H1 (cell line): Measurements from ENCODE around the gene PDE9A. TPM values are rescaled to one million over a fixed set of nuclear protein-coding genes. Genes with fewer than 3 reads are reported as not detected.

Experiments used
- CTCF ChIA-PET: fragments of 300-600 bp; sonication (Branson Sonifier 250); formaldehyde crosslinking; loops from one replicate; lab custom pipeline; 2021; ENCODE audit not compliant: partially characterized antibody; lab: Charles Lee
- POLR2A ChIA-PET: fragments of 300-600 bp; sonication (Branson Sonifier 250); formaldehyde crosslinking; loops from one replicate; lab custom pipeline; 2021; ENCODE audit warnings: inconsistent platforms; ENCODE audit not compliant: partially characterized antibody; lab: Charles Lee
- DNase-seq, 2 experiments: peaks; one replicate each; pipeline versions ENCODE4 v3.0.0 to v3.0.0-alpha.2; 2010 to 2022; ENCODE audit warnings: low spot score in 2 of 2, low read depth in 1 of 2, mixed read lengths in 1 of 2
- FAIRE-seq: peaks from 2 replicates; lab custom pipeline; 2011; peaks lifted over from hg19 to GRCh38; lab: Jason Lieb, UNC
- H2AFZ ChIP-seq: 2 replicates; pipeline ENCODE4 v1.8.1; 2012; ENCODE audit warnings: low read length, inconsistent platforms
- H2AK5ac ChIP-seq: 2 replicates; pipeline ENCODE4 v1.6.1; 2013; ENCODE audit warnings: low read depth, low read length
- H2BK120ac ChIP-seq: replicated peaks from 2 replicates; pipeline ENCODE3; 2013; ENCODE audit warnings: low read depth, low read length, inconsistent platforms
- H2BK12ac ChIP-seq: 2 replicates; pipeline ENCODE4 v1.6.1; 2013; ENCODE audit warnings: low read depth, low read length
- H2BK15ac ChIP-seq: 2 replicates; pipeline ENCODE4 v1.6.1; 2013; ENCODE audit warnings: low read length
- H2BK20ac ChIP-seq: 2 replicates; pipeline ENCODE4 v1.6.1; 2013; ENCODE audit warnings: low read length
- H2BK5ac ChIP-seq: 2 replicates; pipeline ENCODE4 v1.6.1; 2013; ENCODE audit warnings: low read depth, low read length
- H3K14ac ChIP-seq: 2 replicates; pipeline ENCODE4 v1.6.1; 2013; ENCODE audit warnings: inconsistent platforms; ENCODE audit not compliant: insufficient read length
- H3K18ac ChIP-seq: 2 replicates; pipeline ENCODE4 v1.6.1; 2013; ENCODE audit warnings: low read length; ENCODE audit errors: extremely low read depth
- H3K23ac ChIP-seq: 2 replicates; pipeline ENCODE4 v1.6.1; 2013; ENCODE audit warnings: inconsistent platforms; ENCODE audit not compliant: insufficient read length
- H3K23me2 ChIP-seq: 2 replicates; pipeline ENCODE4 v1.6.1; 2013; ENCODE audit warnings: low read depth, low read length
- H3K27ac ChIP-seq: 2 replicates; pipeline ENCODE4 v1.6.1; 2011; ENCODE audit warnings: low read depth, low read length, inconsistent platforms
- H3K27me3 ChIP-seq, 4 experiments: replicated peaks in 1 of 4; 1 replicate in 1 of 4; 2 replicates in 3 of 4; pipeline versions ENCODE4 v1.6.1 to v1.8.1; 2011 to 2013; ENCODE audit warnings: low read length in 3 of 4, mild to moderate bottlenecking in 3 of 4, inconsistent platforms in 2 of 4, mixed read lengths in 2 of 4, moderate library complexity in 1 of 4; ENCODE audit not compliant: control insufficient read depth in 3 of 4, insufficient read depth in 3 of 4; ENCODE audit errors: extremely low read depth in 1 of 4
- H3K36me3 ChIP-seq, 4 experiments: 2 replicates each; pipeline versions ENCODE4 v1.6.1 to v1.8.1; 2011 to 2013; ENCODE audit warnings: mild to moderate bottlenecking in 4 of 4, low read length in 3 of 4, moderate library complexity in 2 of 4, control low read depth in 1 of 4, inconsistent platforms in 1 of 4; ENCODE audit not compliant: insufficient read depth in 4 of 4, control insufficient read depth in 2 of 4
- H3K4ac ChIP-seq: replicated peaks from 2 replicates; pipeline ENCODE3; 2013; ENCODE audit warnings: low read length, low read depth, mixed read lengths, inconsistent platforms; ENCODE audit not compliant: insufficient read length
- H3K4me1 ChIP-seq, 4 experiments: replicated peaks in 1 of 4; 1 replicate in 1 of 4; 2 replicates in 3 of 4; pipeline versions ENCODE4 v1.6.1 to v1.8.1; 2011 to 2013; ENCODE audit warnings: low read length in 3 of 4, inconsistent platforms in 2 of 4, mixed read lengths in 1 of 4; ENCODE audit not compliant: insufficient read depth in 4 of 4, control insufficient read depth in 3 of 4
- H3K4me2 ChIP-seq, 2 experiments: 2 replicates each; pipeline versions ENCODE4 v1.6.1 to v1.8.1; 2011 to 2013; ENCODE audit warnings: low read depth in 2 of 2, low read length in 2 of 2, control low read depth in 1 of 2, inconsistent platforms in 1 of 2, mild to moderate bottlenecking in 1 of 2; ENCODE audit not compliant: insufficient read depth in 1 of 2
- H3K4me3 ChIP-seq, 4 experiments: fragments of 200-600, 300-600 bp in 1 of 4; sonication (generic), shearing (Covaris generic), sonication (Bioruptor Twin) in 1 of 4; 2 replicates each; pipeline versions ENCODE4 v1.5.1 to v1.8.1; 2011 to 2016; ENCODE audit warnings: low read length in 4 of 4, low read depth in 3 of 4, control low read depth in 2 of 4, inconsistent platforms in 2 of 4, mild to moderate bottlenecking in 2 of 4, mixed read lengths in 1 of 4, moderate library complexity in 1 of 4; ENCODE audit not compliant: insufficient read depth in 2 of 4; ENCODE audit errors: extremely low read depth in 1 of 4
- H3K56ac ChIP-seq: replicated peaks from 2 replicates; pipeline ENCODE3; 2013; ENCODE audit warnings: low read depth, mild to moderate bottlenecking, mixed read lengths, low read length, inconsistent platforms; ENCODE audit not compliant: insufficient read length
- H3K79me1 ChIP-seq: 2 replicates; pipeline ENCODE4 v1.6.1; 2013; ENCODE audit warnings: low read depth, low read length, control low read depth
- H3K79me2 ChIP-seq, 2 experiments: 2 replicates each; pipeline versions ENCODE4 v1.6.1 to v1.8.1; 2012 to 2013; ENCODE audit warnings: low read length in 2 of 2, mild to moderate bottlenecking in 2 of 2, inconsistent platforms in 1 of 2; ENCODE audit not compliant: insufficient read depth in 2 of 2, control insufficient read depth in 1 of 2
- H3K9ac ChIP-seq, 4 experiments: replicated peaks in 1 of 4; 1 replicate in 1 of 4; 2 replicates in 3 of 4; pipeline versions ENCODE4 v1.6.1 to v1.8.1; 2011 to 2013; ENCODE audit warnings: low read depth in 3 of 4, low read length in 3 of 4, control low read depth in 2 of 4, mild to moderate bottlenecking in 2 of 4, moderate library complexity in 2 of 4, inconsistent platforms in 1 of 4; ENCODE audit errors: extremely low read depth in 1 of 4
- H3K9me3 ChIP-seq, 2 experiments: 2 replicates each; pipeline versions ENCODE4 v1.6.1 to v1.8.1; 2012 to 2013; ENCODE audit warnings: mild to moderate bottlenecking in 2 of 2, moderate library complexity in 2 of 2, control low read depth in 1 of 2, inconsistent platforms in 1 of 2, low read depth in 1 of 2, low read length in 1 of 2, mixed read lengths in 1 of 2; ENCODE audit not compliant: insufficient read depth in 2 of 2
- H4K20me1 ChIP-seq, 2 experiments: replicated peaks in 1 of 2; 2 replicates each; pipeline versions ENCODE3 to v1.8.1; 2011 to 2013; ENCODE audit warnings: inconsistent platforms in 2 of 2, low read length in 2 of 2, mild to moderate bottlenecking in 1 of 2; ENCODE audit not compliant: insufficient read depth in 2 of 2, control insufficient read depth in 1 of 2
- H4K5ac ChIP-seq: 2 replicates; pipeline ENCODE4 v1.6.1; 2013; ENCODE audit warnings: low read length, low read depth, mixed read lengths, inconsistent platforms; ENCODE audit not compliant: insufficient read length
- H4K8ac ChIP-seq: 2 replicates; pipeline ENCODE4 v1.8.0; 2013; ENCODE audit warnings: mild to moderate bottlenecking, moderate library complexity, low read length, inconsistent platforms; ENCODE audit not compliant: insufficient read depth; ENCODE audit errors: extremely low read depth
- H4K91ac ChIP-seq: replicated peaks from 2 replicates; pipeline ENCODE3; 2013; ENCODE audit warnings: low read length, mixed read lengths, inconsistent platforms; ENCODE audit not compliant: insufficient read length
- CBX8 ChIP-seq: fragments of 300-800, 300-1000 bp; sonication (generic); IDR thresholded peaks from 2 replicates; pipeline ENCODE4 v1.7.1; 2016; ENCODE audit warnings: low read depth, low read length, borderline replicate concordance
- EZH2 ChIP-seq: fragments of 200-600 bp; sonication (generic); IDR thresholded peaks from 2 replicates; pipeline ENCODE4 v1.7.1; 2012; ENCODE audit warnings: low read depth, mild to moderate bottlenecking, moderate library complexity, low read length, inconsistent platforms; ENCODE audit not compliant: severe bottlenecking
- GTF2F1 ChIP-seq: IDR thresholded peaks from 2 replicates; pipeline ENCODE4 v1.6.1; 2012; ENCODE audit warnings: low read depth, low read length, improper control_type of control experiment, borderline replicate concordance
- KDM1A ChIP-seq: fragments of 200-600, 300-600 bp; sonication (generic); IDR thresholded peaks from 2 replicates; pipeline ENCODE4 v1.7.1; 2016; ENCODE audit warnings: mild to moderate bottlenecking, low read length, borderline replicate concordance
- NANOG ChIP-seq: IDR thresholded peaks from 2 replicates; pipeline ENCODE4 v1.6.1; 2011; ENCODE audit warnings: low read length, low read depth, mild to moderate bottlenecking, inconsistent platforms; ENCODE audit not compliant: insufficient read depth, poor library complexity, severe bottlenecking
- RBBP5 ChIP-seq: IDR thresholded peaks from 2 replicates; pipeline ENCODE4 v1.7.1; 2012; ENCODE audit warnings: low read depth, mild to moderate bottlenecking, inconsistent platforms, low read length, moderate library complexity, borderline replicate concordance
- RFX5 ChIP-seq: IDR thresholded peaks from 2 replicates; pipeline ENCODE4 v1.6.1; 2011; ENCODE audit warnings: low read depth, low read length, improper control_type of control experiment, borderline replicate concordance
- TAF7 ChIP-seq: optimal IDR thresholded peaks from 2 replicates; pipeline ENCODE3; 2011; ENCODE audit warnings: low read depth, mild to moderate bottlenecking, inconsistent platforms, low read length, moderate library complexity, borderline replicate concordance
- WGBS, 2 experiments: shearing (Covaris generic) in 1 of 2; methylation state at CpG; one replicate each; pipeline versions ENCODE4 v1.1.6 to v1.1.7; 2013 to 2015; ENCODE audit warnings: low lambda C conversion rate in 2 of 2, mixed read lengths in 2 of 2, inconsistent platforms in 1 of 2, low coverage in 1 of 2, missing lambda C conversion rate in 1 of 2; ENCODE audit not compliant: insufficient replicate concordance in 2 of 2, insufficient coverage in 1 of 2, insufficient read length in 1 of 2; ENCODE audit errors: extremely low coverage in 1 of 2, missing lambda C conversion rate in 1 of 2; 5-methylcytosine and 5-hydroxymethylcytosine counted together
- polyA plus RNA-seq, 7 experiments: library from polyadenylated mRNA; depleted of rRNA in 3 of 7; stranded (reverse) in 5 of 7; unstranded in 2 of 7; fragments of >200 nt in 5 of 7; fragments of 200-250 nt in 2 of 7; gene quantifications; 1 replicate in 5 of 7; 2 replicates in 1 of 7; 4 replicates in 1 of 7; pipeline versions ENCODE4 v1.2.1 to v1.2.3, GENCODE V29; 2011 to 2013; ENCODE audit warnings: missing spikeins in 2 of 7, mixed read lengths in 2 of 7
- total RNA-seq: library from RNA; stranded (reverse); fragmentation: NEBNext Ultra II Directional; extraction: Animal tissue kit (Norgen Biotek cat#: 25700); gene quantifications from 2 replicates; pipeline ENCODE4 v1.2.1, GENCODE V29; 2021

PDE9A gene
- total and polyA plus RNA-seq, 2 of the 8 experiments (the other 6 are each of a cell fraction or from before 2014, with no cell fraction given), result 39.2 to 45.9 TPM

GRCh38 chr21:42794551-42794950, 141.1 kb downstream of the PDE9A start:
- WGBS, 2 experiments, result 57% methylated on average over 6 of the region's 6 CpGs; no CpG with 5 or more reads in 1 of the 2 experiments
- peak overlapping the region; percentile 82 for H2BK120ac ChIP-seq
- POLR2A ChIA-PET, result interaction anchor here (0.9 to 4.2 kb wide), 5 partner anchors 9 to 26 kb away, joined by 3 to 27 read pairs (median 6); no protein-coding TSS in a partner anchor
- no peak for TF ChIP-seq RBBP5
- TF ChIP-seq NANOG, result no peak
- no peak for TF ChIP-seq RFX5
- TF ChIP-seq TAF7, result no peak
- no peak for TF ChIP-seq EZH2
- TF ChIP-seq GTF2F1, result no peak
- no peak for TF ChIP-seq KDM1A
- no peak for TF ChIP-seq CBX8

More at GRCh38 chr21:42794551-42794950, 141.1 kb downstream of the PDE9A start:
- CTCF ChIA-PET, result interaction anchor here (0.6 to 1.3 kb wide), 3 partner anchors 23 to 240 kb away, joined by 3 read pairs; no protein-coding TSS in a partner anchor
- Histone ChIP-seq H3K23ac (no peak overlapping the region), H2AK5ac (no peak overlapping the region), H3K27me3 (no peaks in the 10 kb centered on the region; a peak in 1 of 7 replicates), H4K20me1 (no peaks in the 10 kb centered on the region), H3K79me1 (no peaks in the 10 kb centered on the region), H4K8ac (no peak overlapping the region), H2BK5ac (peak overlapping the region; percentile 52; the same call in 1 of the 2 replicates), H3K9ac (no peak overlapping the region), H3K14ac (no peak overlapping the region), H4K91ac (peak overlapping the region; percentile 74), H4K5ac (peak overlapping the region; percentile 44), H2BK12ac (0 out of 2 replicates have a peak overlapping the region, but pooled peaks have one; percentile 27), H3K56ac (no peak overlapping the region), H3K9me3 (no peaks in the 10 kb centered on the region), H3K4me3 (no peak overlapping the region), H3K36me3 (no peaks in the 10 kb centered on the region), H3K79me2 (no peaks in the 10 kb centered on the region), H3K23me2 (no peaks in the 10 kb centered on the region), H3K27ac (0 out of 2 replicates have a peak overlapping the region, but pooled peaks have one; percentile 14), H3K4me2 (peak overlapping the region in 1 of 2 experiments; percentile 41; a peak in 1 of 4 replicates), H3K18ac (peak overlapping the region; percentile 51), H2BK20ac (peak overlapping the region; percentile 72; the same call in 1 of the 2 replicates), H3K4ac (no peak overlapping the region), H2BK15ac (no peak overlapping the region), H2AFZ (no peak overlapping the region), H3K4me1 (peaks cover 0 to 9% (median 4%) of the 10 kb centered on the region in 4 experiments; a peak in 4 of 7 replicates)
- DNase-seq, result no peak
- FAIRE-seq, result no peak
